GM18867 (cell line): Measurements from ENCODE around the gene DNAJC16.
"Not testable (repeated sequence)": the region's sequence is repeated elsewhere in the genome, so short reads cannot be mapped to it uniquely, and the experiment has no call there.

Experiments
- ATAC-seq: cut with Tn5 transposase; IDR thresholded peaks from one replicate; pipeline ENCODE4 v1.9.1; 2021; ENCODE audit warnings: mild to moderate bottlenecking, moderate library complexity; ENCODE audit not compliant: unreplicated experiment

The DNAJC16 gene

DNA sequence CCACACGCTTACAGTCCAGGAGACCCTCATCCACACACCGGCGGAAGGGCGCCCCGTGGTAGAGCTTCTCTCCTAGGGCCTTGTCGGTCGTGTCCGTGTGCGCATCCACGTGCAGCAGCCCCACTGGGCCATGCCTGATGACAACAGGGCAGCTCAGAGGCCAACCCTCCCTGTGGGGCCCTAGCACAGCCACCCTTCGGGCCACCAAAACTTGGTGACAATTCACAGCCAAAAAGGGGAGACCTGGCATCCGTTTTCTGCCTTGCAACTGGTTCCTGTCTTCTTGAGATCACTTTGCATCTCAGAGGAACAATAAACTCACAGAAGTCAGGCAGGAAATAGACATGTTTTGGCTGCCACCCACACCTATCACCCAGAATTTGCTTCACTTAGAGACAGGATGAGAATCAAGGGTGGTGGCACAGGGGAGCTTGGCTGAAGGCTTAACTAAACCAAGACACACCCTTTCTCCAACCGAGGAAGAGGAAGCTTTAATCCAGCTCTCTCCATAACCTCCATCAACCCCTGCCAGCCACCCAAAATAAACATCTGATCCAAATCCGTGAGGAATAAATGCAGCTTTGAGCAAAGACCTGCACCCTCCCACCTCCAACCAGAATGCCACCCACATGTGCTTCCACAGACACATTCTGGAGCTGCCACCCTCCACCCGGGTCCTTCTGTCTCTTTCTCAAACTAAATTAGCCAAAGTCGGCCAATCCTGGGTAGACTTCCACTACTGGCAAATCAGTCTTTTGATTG is 52.5 kb downstream of the DNAJC16 start:
- ATAC-seq = peak; percentile 38

DNA sequence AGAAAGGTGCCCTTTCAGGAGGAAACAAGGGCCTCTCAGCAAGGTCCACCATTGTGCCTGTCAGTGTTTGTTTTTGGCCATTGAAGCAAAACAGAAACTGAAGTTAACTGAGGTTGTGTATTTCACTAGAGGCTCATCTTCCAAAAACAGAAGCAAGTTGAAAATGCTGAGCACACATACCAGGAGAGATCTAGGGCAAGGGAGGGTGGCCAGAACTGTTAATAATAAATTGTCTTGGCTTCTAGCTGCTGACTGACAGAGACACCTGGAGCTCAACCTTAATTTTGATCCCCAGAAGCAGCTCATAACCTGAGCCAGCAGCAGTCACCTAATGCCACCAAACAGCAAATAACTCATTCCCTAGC is 53.0 kb downstream of the DNAJC16 start:
- ATAC-seq = peak; percentile 38

DNA sequence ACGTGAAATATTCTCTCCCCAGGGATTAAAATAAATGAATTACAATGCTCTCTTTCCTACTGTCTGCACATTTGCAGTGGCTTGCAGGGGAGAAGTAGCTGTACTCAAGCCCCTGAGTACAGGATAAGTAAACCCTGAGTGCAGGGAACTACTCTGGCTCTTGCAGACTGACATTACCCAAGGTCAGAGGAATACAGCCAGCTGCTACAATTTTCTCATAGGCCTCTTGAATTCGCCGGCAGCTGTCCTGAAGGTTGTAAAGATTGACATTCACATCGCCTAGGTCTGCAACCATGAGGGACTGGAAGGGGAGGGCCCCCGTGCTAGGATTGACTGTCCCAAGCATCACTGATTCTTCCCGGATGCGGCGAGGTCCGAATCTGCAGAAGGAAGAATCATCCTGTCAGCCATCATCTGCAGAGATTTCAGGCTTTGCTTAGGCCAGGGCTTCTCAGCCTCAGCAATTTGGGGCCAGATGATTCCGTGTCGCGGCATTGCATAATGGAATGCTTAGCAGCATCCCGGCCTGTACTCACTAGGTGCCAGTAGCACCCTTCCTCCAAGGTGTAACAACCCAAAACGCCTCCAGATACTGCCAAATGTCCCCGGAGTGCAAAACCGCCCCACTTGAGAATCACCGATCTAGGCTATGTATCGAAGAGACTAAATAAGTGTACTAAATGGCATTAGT is 56.5 kb downstream of the DNAJC16 start:
- no peak for ATAC-seq

DNA sequence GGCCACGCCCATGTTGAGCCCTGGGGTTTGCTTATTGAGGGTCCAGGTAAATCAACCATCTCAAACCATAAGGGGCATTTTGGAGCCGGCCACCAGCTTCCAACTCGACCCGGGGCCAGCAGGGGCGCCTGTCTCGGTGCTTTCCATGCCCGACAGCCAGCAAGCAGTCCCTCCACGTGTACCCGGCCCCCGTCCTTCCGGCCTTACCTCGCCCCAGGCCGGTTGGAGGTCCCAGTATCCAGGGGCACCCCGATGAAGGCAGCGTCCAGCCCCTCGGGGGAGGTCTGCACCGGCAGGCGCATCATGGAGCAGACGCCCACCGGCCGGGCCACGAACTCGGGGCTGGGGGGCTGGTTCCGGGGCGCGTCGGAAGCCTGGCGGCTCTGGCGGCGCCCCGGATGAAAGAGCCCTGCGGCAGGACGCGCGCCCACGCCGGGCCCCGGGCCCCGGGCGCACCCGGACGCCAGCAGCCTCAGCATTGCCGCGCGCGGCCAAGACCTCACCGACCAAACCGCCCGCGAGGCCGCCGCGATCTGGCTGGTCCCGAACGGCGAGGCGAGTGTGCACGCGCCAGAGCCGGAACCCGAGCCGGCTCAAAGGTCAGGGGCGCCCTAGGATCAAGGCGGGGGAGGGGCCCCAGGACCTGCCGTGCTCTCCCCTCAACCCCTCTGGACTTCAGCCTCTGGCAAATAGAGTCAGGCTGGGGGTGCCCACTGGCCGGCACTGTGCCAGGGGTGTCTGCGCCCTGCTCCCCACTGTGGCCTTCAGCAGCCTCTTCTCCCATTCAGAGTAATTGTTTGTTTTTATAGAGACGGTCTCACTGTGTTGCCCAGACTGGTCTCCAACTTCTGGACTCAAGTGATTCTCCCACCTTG is 58.1 kb downstream of the DNAJC16 start, which contains the start of gene AGMAT:
Gene AGMAT (minus strand): TSS at position 563 of the 875 bp plus-strand sequence. CDS start 84 bp downstream, at position 479.
- ATAC-seq = peak; percentile 57

DNA sequence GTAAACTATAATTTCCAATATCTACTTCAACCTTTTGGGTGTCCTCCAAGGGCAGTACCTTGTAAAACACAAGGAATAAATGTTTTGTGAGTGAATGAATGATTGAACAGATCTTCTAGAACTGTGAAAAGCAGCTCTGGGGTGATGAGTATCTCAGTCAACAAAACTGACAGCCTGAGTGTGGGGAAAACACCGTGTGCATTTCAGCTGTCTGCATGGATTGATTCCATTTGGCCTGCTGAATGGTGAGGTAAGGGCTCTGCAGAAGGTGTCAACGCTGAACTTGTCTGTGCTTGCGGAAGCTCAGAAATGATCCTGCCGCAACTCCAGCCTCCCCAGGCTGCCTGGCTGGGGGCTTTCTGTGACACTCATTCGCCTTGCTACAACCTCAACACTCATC is 65.6 kb downstream of the DNAJC16 start:
- no peak for ATAC-seq

DNA sequence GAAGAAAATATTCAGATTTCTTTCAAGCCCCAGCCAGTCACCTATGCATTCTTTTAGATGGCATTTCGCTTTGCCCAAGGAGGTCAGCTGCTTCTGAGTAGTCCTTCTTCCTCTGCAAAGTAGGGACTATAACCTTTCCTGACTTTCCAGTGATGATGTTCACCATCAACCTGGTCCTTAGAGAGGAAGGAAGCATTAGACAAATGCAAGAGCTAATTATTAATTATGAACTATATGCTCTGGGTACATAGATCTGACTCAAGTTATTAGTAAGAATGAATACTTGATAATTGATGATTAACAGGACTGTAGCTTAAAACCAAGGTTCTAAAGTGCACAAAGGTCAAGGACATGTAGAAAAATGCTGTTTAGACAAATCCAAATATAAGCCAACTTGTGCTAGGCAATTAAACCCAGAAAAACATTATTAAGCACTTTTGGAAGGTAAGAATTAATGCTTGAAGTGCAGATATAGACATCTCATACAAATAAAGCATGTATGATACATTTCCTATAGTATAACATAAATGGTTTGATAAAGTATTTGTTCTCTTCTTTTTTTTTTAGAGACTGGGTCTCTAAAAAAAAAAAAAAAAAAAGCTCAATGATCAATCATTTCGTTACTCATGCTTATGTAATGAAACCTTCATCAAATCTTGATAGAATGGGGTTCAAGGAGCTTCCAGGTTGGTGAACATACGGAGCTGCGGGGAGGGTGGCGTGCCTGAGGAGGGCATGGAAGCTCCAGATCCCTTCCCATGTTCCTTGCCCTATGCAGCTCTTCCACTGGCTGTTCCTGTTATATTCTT is 69.4 kb downstream of the DNAJC16 start:
- ATAC-seq = no peak

DNA sequence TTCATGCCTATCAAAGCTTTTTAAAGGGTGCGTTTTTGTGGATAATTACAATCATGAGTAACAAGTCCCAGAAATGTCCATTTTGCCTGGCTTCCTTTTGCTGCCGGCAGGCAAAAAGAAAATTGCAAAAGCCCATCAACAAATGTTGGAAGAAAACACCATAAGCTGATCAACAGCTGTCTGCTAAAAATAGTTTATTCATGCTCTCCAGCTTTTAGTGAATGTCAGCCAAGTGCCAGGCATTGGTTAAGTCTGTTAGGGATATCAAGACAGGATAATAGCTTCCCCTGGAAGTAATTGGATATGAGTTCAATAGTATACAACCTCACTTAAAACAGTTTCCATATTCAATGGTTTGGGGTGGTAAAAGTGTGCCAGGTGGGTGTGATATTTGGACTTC is 71.8 kb downstream of the DNAJC16 start:
- no peak for ATAC-seq

DNA sequence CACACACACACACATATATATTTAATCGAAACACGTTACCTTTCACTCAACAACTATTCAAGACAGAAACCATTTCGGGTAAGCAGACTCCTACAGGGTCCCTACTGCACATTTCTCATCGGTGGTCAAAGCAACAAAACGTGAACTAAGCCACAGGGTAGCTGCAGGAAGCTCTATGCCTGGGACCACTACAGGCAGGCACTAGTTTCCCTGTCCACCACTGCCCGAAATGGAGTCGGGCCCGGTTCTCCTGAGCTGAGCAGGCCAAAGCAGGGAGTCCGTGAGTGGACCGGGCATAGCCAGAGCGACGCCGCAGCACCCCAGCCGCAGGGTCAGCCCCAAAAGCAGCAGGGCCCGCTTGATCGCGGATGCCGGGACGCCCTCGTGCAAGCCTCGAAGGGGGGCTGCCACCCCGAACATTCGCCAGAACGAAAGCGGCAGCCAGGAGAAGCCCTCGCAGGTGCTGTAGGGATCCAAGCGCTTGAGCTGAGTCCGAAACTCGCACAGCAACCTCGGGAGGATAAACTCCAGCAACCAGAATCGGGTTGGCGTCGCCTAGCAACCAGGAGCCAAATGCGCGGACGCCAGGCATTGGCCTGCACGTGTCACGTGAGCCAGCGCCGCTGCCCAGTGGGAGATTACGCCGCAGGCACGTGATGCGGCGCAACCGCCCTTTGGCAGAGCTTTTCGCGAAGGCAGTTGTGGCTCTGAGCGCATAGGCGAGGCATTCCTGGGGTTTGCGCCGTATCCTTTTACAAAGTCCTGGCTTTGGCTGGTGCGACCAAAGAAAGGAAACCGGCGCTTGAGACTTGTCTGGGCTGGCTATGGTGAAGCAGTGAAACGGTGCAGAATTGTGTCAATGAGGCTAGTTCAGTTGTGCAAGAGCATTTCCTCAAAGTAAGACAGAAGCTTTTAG is 76.7 kb downstream of the DNAJC16 start:
- ATAC-seq = peak; percentile 92

DNA sequence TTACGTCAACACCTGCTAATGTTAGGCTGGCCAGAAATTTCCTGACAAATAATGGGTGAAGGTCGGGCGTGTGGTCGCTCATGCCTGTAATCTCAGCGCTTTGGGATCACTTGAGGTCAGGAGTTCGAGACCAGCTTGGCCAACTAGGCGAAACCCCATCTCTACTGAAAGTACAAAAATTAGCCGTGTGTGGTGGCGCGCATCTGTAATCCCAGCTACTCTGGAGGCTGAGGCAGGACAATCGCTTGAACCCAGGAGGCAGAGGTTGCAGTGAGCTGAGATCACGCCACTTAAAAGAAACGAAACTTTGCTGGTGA is 77.3 kb downstream of the DNAJC16 start:
- not testable (repeated sequence) for ATAC-seq

DNA sequence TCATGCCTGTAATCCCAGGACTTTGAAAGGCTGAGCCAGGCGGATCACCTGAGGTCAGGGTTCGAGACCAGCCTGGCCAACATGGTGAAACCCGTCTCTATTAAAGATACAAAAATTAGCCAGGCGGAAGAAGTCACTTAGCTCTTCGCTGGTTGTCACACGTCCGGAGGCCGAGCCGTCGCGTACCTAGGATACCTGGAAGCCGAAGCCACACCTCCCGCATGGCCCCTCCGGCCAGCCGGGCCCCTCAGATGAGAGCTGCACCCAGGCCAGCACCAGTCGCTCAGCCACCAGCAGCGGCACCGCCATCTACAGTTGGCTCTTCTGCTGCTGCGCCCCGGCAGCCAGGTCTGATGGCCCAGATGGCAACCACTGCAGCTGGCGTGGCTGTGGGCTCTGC is 77.8 kb downstream of the DNAJC16 start:
- not testable (repeated sequence) for ATAC-seq

DNA sequence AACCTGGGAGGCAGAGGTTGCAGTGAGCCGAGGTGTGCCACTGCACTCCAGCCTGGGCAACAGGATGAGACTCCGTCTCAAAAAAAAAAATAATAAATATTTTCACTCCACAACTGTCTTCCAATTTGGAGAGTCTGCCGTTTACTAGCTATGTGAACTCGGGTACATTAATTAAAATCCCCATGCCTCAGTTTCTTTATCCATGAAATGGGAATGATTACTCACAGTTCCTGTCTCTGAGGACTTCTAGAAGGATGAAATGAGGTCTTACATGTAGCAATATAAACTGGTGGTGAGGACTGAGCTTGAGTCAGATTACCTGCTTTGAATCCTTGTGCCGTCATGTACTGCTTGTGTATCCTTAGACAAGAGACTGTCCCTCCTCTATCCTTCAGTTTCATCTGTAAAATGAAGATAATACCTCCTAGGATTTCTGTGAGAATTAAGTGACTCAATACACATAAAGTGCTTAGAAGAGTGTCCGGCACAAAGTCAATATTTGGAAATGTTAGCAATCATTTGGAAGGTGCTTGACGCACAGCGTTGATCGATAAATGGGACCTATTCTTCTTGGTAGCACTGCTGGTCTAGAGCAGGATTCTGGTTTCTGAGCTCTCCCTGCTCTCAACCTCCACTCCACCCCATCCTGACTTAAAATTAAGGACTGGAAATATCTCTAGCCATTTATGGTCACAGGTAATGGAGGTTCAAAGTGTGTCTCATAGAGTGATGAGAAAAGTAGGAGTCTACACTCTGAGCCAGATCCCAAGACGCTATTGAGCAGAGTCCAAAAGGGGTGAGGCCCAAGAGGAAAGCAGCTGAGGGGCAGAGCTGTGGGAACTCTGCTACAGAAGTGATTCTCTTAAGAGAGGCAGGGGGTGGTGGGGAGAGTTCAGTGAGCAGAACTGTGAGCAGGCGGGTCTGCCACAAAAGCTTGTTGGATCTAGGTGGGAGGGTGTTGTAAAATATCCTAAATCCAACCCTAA is 79.0 kb downstream of the DNAJC16 start:
- no peak for ATAC-seq

DNA sequence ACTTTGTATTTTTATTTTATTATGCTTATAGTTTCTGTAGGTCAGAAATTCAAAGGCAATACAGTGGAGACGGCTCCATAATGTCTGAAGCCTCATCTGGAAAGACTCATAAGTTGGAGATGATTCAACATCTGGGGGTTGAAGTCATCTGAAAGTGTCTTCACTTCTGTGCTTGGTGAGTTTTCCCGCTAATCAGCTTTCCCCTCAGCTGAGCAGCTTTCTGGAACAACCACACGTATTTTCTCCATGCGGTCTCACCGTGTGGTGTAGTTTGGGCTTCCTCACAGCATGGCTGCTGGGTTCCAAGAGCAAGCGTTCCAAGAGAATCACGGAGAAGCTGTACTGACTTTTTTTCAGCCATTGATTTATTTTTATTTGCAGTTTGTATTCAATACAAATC is 83.0 kb downstream of the DNAJC16 start:
- ATAC-seq = no peak

DNA sequence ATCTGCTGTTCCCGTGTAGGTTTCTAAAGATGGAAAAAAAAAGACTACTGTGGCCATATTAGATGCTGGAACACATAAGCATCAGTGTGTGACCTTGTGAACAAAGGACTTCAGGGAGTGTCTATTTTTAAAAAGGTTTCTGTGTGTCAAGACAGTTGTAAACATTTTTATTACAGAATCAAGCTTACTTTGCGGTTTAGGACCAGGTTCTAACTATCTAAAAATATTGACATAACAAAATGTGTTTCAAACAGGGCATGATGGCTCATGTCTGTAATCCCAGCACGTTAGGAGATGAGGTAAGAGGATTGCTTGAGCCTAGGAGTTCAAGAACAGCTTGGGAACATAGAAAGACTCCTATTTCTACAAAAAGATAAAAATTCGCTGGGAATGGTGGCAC is 83.5 kb downstream of the DNAJC16 start:
- no peak for ATAC-seq

DNA sequence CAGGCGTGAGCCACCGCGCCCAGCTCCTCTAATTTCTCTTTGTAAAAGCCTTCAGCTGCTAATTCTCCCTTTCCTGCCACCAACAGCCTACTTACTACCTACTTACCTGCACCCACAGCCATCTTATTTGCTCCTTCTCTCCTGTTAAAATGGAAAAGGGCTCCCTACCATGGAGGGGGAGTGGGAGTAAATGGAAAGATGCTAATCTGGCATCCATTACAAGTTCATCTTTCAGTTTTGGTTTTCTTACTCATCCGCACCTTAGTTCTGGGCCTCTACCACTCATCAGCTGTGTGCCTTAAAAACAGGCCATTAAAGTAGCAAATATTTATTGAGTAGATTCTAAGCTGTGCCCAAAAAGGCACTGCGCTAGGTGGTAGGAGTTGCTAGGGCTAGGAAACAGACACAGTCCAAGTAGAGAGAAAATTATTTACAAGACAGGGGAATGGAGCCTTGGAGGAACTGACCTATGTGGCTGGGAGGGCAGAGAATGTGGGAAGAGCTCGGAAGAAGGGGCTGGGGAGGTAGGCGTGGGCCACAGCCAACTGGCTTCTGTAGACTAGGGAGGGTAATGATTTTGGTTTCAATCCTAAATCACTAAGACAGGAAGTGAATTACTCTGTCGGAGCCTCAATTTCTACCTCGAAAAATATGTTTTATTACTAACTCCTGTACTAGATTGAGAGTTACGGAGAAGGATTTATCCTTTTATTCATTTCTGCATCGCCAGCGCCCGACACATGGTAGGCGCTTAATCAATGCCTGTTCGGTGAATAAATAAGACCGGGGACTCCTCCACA is 89.9 kb downstream of the DNAJC16 start:
- ATAC-seq = peak; percentile 15

DNA sequence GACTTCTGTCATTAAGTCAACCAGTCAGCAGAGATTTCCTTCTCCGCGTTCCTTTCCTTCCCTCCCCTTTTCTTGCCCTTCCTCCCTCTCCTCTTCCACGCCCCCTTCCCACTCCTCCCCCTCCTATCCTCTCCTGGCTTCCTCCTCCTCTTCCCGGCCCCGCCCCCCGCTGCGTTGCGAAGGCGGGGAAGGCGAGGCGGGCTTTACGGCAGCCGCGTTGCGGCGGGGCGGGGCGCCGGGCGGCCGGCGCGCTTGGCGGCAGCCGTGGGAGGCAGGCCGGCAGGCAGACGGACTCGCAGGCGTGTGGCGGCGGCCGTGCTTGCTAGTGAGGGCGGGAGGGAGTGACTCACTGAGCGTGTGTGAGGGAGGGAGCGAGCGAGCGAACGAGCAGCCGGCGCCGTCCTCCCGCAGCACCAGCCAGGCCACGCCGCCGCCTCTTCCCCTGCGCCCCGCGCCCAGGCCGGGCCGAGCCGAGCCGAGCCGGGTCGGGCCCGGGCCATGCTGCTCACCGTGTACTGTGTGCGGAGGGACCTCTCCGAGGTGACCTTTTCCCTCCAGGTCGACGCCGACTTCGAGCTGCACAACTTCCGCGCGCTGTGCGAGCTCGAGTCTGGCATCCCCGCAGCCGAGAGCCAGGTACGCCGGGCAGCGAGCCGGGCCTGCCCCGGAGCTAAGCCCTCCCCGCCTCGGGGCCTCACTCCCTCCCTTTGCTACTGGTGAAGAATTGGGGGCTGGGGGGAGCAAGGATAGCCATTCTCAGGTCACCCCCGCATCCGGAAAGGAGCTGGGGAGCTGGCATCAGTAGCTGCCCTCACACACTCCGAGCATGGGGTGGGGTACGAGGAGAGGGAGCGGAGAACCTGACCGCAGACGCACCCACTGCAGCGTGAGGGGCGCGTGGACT is 90.8 kb downstream of the DNAJC16 start, which contains the start of gene DDI2:
Gene DDI2 (plus strand): TSS at position 286 of the 904 bp plus-strand sequence. CDS start 213 bp downstream, at position 499.
- ATAC-seq = peak; percentile 75

DNA sequence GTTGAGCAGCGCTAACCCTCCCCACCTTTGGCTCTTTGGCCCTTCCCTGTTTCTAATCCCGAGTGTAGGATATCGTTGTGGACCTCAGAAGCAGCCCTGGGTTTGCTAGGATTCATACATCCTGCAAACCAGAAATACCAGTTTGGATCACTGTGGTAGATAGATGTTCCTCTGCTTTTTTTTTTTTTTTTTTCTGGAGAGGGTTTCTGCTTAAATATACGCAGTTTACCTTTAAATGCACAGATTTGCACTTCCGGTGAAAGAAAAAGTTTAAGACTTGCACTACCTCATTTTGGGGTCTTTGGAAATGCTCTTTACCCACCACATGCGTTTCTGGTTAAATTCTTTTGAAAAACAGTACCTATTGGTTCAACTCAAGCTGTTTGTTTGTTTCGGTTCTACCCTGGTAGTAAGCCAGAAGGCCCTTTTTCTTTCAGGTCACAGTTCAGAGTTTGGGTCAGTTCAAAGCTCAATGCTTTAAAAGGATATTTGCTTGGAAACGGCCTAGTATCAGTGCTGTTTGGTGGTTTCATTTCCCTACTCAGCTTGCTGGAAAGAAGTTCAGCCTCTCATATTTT is 91.5 kb downstream of the DNAJC16 start:
- peak; percentile 28 for ATAC-seq
